Duodenal mucosa (tissue), 2 donors: ENCODE results near the gene MORC3.
A peak's percentile ranks its signal among the peaks of the same experiment; 100 is the strongest.
"Not testable (repeated sequence)": the region's sequence is repeated elsewhere in the genome, so short reads cannot be mapped to it uniquely, and the experiment has no call there.

Source experiments
- H3K27ac ChIP-seq: one replicate; pipeline ENCODE4 v1.7.0; 2013; ENCODE audit warnings: low read depth, low read length
- H3K27me3 ChIP-seq, 2 donors: one replicate each; pipeline ENCODE4 v1.7.0; 2013; ENCODE audit warnings: low read length in 2 of 2, control low read depth in 1 of 2; ENCODE audit not compliant: insufficient read depth in 2 of 2, control insufficient read depth in 1 of 2
- H3K36me3 ChIP-seq, 2 donors: one replicate each; pipeline ENCODE4 v1.7.0; 2013; ENCODE audit warnings: low read length in 2 of 2, control low read depth in 1 of 2; ENCODE audit not compliant: insufficient read depth in 2 of 2, control insufficient read depth in 1 of 2
- H3K4me1 ChIP-seq, 2 donors: one replicate each; pipeline ENCODE4 v1.7.0; 2013; ENCODE audit warnings: low read length in 2 of 2, control low read depth in 1 of 2; ENCODE audit not compliant: insufficient read depth in 2 of 2, control insufficient read depth in 1 of 2
- H3K4me3 ChIP-seq, 2 donors: one replicate each; pipeline ENCODE4 v1.7.0; 2013; ENCODE audit warnings: low read length in 2 of 2, low read depth in 1 of 2
- H3K9ac ChIP-seq, 2 donors: one replicate each; pipeline ENCODE4 v1.7.0; 2013; ENCODE audit warnings: low read length in 2 of 2, low read depth in 1 of 2
- H3K9me3 ChIP-seq, 2 donors: one replicate each; pipeline ENCODE4 v1.7.0; 2013; ENCODE audit warnings: low read length in 2 of 2, control low read depth in 1 of 2; ENCODE audit not compliant: control insufficient read depth in 1 of 2

MORC3 gene

DNA sequence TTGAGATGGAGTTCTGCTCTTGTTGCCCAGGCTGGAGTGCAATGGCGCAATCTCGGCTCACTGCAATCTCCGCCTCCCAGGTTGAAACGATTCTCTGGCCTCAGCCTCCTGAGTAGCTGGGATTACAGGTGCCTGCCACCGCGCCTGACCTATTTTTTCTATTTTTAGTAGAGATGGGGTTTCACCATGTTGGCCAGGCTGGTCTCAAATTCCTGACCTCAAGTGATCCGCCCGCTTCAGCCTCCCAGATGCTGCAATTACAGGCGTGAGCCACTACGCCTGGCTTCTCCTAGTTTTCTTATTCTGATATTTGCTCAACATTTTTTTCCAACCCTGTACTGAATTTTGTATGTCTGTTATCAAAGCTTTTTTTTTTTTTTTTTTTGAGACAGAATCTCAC, 62.7 kb downstream of the MORC3 start:
- not testable (repeated sequence) for H3K27me3 ChIP-seq, H3K27ac ChIP-seq, H3K36me3 ChIP-seq, H3K4me3 ChIP-seq, H3K9me3 ChIP-seq, H3K4me1 ChIP-seq, H3K9ac ChIP-seq

DNA sequence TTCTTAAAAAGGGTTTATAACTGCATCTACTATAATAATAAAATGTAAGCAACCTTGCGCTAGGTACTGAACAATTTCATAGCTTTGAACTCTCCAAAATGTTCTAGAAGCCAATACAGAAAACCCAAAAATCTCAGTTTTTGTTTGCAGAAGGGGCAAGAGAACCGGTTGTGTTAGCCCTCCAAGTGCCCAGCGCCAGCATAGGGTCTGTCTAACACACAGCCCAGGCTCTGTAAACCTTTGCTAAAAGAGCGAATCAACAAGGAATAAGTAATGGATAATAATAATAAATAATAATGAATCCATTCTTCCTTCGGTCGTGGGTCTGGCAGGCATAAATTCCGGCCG, 64.9 kb downstream of the MORC3 start:
- Histone ChIP-seq H3K4me1 (peaks cover 0 to 6% of the 10 kb centered on the region in 2 donors), H3K27me3 (no peaks in the 10 kb centered on the region), H3K27ac (no peak overlapping the region), H3K9me3 (no peaks in the 10 kb centered on the region), H3K4me3 (peak overlapping the region; percentile 51 to 54), H3K36me3 (no peaks in the 10 kb centered on the region), H3K9ac (no peak overlapping the region)

DNA sequence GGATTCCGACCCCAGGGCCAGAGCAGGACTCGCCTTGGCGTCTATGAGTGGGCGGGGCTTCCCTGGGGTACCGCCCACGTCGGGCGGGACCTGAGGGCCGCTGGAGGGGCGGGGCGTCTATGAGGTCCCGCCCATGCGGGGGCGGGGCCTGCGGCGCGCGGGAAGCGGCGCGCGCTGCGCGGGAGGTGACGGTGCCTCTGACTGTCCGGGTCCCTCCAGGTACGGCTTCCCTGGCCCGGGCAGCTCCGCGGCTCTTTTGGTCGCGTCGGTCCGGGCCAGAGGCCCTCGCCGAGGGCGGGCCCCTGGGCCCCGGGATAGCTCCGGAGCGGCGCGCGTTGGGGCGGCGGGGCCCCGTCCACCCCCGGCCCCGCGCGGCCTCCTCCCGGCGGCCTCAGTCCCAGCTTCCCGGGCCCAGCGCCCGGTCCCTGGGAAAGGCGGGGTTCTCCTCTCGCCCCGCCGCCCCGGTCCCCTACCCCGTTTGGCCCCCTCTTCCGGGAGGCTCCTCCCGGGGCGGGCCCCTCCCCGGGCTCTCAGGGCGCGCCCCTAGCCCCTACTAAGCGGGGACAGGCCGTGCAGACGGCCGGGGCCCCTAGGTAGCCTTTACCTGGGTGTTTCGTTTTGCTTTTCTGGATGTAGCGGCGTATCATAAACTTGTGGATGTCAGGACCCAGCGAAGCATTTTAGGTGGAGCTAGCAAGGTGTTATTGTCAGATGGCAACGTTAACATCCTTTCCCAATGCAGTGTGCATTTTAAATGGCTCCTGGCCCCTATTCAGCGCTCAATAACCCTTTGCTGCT, 65.4 kb downstream of the MORC3 start, which contains the start of gene CHAF1B:
TSS of gene CHAF1B (plus strand) at position 160 of the 798 bp plus-strand sequence. CDS start 745 bp downstream, outside the sequence.
- no peaks in the 10 kb centered on the region for H3K27me3 ChIP-seq
- H3K27ac ChIP-seq: no peak within 1 kb of the TSS
- no peaks in the 10 kb centered on the region for H3K9me3 ChIP-seq
- no peaks in the 10 kb centered on the region for H3K36me3 ChIP-seq
- H3K9ac ChIP-seq: peak within 1 kb of the TSS; percentile 12 to 16
- peak within 1 kb of the TSS; percentile 51 to 66 for H3K4me3 ChIP-seq
- peaks cover 0 to 6% of the 10 kb centered on the region in 2 donors for H3K4me1 ChIP-seq

DNA sequence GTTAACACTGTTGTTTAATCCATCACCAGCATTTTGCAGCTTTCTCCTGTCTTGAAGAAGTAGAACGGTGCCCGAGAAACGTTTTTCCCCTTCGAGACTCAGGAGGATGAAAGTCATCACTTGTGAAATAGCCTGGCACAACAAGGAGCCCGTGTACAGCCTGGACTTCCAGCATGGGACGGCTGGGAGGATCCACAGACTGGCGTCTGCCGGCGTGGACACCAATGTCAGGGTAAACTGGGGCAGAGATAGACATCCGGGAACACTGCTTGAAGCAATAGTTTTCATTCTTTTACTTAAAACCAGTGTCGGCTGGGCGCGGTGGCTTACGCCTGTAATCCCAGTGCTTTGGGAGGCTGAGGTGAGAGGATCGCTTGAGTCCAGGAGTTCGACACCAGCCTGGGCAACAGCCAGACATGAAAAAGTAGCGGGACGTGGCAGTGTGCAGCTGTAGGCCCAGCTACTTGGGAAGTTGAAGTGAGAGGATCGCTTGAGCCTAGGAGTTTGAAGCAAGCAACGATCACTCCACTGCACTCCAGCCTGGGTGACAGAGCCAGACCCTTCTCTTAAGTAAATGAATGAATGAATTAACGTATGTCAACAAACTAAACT, 66.1 kb downstream of the MORC3 start:
- H3K27me3 ChIP-seq: no peaks in the 10 kb centered on the region
- no peaks in the 10 kb centered on the region for H3K36me3 ChIP-seq
- H3K4me3 ChIP-seq: peak overlapping the region; percentile 51 to 66
- no peaks in the 10 kb centered on the region for H3K9me3 ChIP-seq
- no peak overlapping the region for H3K27ac ChIP-seq
- H3K9ac ChIP-seq: peak overlapping the region; percentile 12 to 16
- peaks cover 0 to 6% of the 10 kb centered on the region in 2 donors for H3K4me1 ChIP-seq

DNA sequence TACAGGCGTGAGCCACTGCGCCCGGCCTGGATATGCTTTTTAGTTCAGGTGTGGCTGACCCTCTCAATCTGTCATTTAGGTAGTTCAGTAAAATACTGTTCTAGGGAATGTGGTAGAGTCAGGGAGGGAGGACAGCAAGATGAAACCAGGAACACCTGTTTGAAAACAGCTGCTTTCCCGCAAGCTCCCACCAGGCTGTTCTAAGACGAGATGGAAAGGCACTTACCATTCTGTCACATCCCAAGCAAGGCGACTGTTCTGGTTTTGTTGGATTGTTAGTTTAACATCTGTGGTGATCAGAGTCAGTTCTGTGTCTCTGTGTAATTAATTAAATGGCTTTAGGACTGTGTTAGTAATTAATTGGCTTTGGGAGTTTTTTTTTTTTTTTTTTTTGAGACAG, 68.1 kb downstream of the MORC3 start:
- Histone ChIP-seq H3K27me3 (no peaks in the 10 kb centered on the region), H3K9me3 (no peaks in the 10 kb centered on the region), H3K4me1 (peaks cover 0 to 6% of the 10 kb centered on the region in 2 donors), H3K9ac (no peak overlapping the region), H3K4me3 (no peak overlapping the region), H3K36me3 (no peaks in the 10 kb centered on the region), H3K27ac (no peak overlapping the region)

GRCh38 chr21:36388835-36389234, 68.8 kb downstream of the MORC3 start:
- no peak overlapping the region for H3K27ac ChIP-seq
- H3K4me1 ChIP-seq: peaks cover 0 to 6% of the 10 kb centered on the region in 2 donors
- no peaks in the 10 kb centered on the region for H3K27me3 ChIP-seq
- H3K36me3 ChIP-seq: no peaks in the 10 kb centered on the region
- H3K4me3 ChIP-seq: no peak overlapping the region
- no peak overlapping the region for H3K9ac ChIP-seq
- no peaks in the 10 kb centered on the region for H3K9me3 ChIP-seq

DNA sequence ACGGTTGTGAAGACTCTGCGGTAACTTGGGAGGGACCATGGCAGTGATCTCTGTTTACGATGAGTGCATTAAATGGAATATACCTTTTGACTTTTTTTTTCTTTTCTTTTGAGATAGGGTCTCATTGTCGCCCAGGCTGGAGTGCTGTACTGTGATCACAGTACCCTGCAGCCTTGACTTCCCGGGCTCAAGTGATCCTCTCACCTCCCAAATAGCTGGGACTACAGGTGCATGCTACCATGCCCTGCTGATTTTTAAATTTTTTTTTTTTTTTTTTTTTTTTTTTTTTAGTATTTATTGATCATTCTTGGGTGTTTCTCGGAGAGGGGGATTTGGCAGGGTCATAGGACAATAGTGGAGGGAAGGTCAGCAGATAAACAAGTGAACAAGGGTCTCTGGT, 71.7 kb downstream of the MORC3 start:
- H3K36me3 ChIP-seq, H3K9me3 ChIP-seq, H3K4me3 ChIP-seq, H3K27me3 ChIP-seq, H3K27ac ChIP-seq, H3K4me1 ChIP-seq, H3K9ac ChIP-seq: not testable (repeated sequence)

DNA sequence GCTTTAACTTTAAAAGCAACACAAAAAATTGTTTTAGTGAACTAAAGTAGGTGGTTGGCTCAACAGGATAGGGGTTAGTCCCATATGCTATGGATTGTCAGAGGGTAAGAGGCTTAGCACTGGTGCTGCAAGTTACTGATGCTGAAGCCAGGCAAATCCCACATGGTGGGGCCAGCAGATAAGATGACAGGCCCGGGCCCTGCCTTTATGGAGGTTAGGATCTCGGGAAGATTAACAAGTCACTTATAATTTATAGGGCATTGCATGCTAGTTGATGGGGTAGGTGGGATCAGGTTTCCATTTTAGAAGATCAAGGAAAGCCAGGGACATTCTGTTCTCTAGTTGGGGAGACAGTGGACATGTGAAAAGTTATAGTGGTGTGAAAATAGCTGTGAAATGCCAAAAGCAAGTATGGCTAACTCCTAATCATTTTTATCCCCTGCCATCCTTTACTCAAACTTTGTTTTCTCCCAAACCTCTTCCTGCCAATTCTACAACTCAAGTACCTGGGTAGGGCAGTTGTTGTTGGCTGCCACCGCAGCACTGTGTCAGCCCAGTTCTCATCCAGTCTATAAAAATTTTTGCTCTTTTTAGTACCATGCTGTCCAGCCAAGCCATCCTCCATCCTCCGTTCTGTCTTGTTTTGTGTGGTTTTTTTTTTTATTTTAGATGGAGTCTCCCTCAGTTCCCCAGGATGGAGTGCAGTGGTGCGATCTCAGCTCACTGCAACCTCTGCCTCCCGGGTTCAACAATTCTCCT, 75.5 kb downstream of the MORC3 start:
- Histone ChIP-seq H3K36me3 (peaks cover 0 to 2% of the 10 kb centered on the region in 2 donors), H3K9me3 (no peaks in the 10 kb centered on the region), H3K4me1 (no peaks in the 10 kb centered on the region), H3K27me3 (no peaks in the 10 kb centered on the region), H3K9ac (no peak overlapping the region), H3K4me3 (no peak overlapping the region), H3K27ac (no peak overlapping the region)

- Histone ChIP-seq H3K4me1 (no peaks in the 10 kb centered on the region), H3K36me3 (peaks cover 0 to 6% of the 10 kb centered on the region in 2 donors), H3K4me3 (no peak overlapping the region), H3K9ac (no peak overlapping the region), H3K27me3 (no peaks in the 10 kb centered on the region), H3K27ac (no peak overlapping the region), H3K9me3 (no peaks in the 10 kb centered on the region)
Observed at GRCh38 chr21:36396325-36396724, 76.3 kb downstream of the MORC3 start.

DNA sequence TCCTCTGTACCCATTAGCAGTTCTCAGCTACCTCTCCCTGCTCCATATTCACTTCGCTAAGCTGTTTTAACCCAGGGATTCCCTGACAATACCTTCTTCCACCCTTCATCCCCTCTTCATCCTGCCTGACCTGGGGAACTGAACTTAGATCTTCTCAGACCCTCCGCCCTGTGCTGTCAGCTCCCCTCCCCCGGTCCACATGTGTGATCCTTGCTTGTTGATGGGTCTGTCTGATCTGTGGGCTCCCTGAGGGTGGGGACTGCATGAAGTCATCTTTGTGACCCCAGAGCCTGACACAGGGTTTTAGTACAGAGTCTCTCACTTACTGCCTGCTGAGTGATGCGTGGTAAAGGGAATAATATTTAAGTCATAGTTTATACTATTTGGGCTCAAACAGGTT, 77.0 kb downstream of the MORC3 start:
- Histone ChIP-seq H3K4me3 (no peak overlapping the region), H3K9me3 (no peaks in the 10 kb centered on the region), H3K9ac (no peak overlapping the region), H3K4me1 (no peaks in the 10 kb centered on the region), H3K36me3 (peaks cover 0 to 6% of the 10 kb centered on the region in 2 donors), H3K27ac (no peak overlapping the region), H3K27me3 (no peaks in the 10 kb centered on the region)
